Brain microvascular endothelial cell (primary cell): Measurements from ENCODE around the gene SLC43A2.
"Not testable (repeated sequence)": the region's sequence is repeated elsewhere in the genome, so short reads cannot be mapped to it uniquely, and the experiment has no call there.

ENCODE experiments used
- DNase-seq: peaks from one replicate; pipeline ENCODE4 v3.0.0-alpha.2; 2020
- H3K27ac ChIP-seq: fragments of 250-450 bp; sonication (Bioruptor Pico); 2 replicates; pipeline ENCODE4 v1.5.1; 2020; ENCODE audit warnings: mild to moderate bottlenecking, moderate library complexity
- H3K27me3 ChIP-seq: fragments of 250-450 bp; sonication (Bioruptor Pico); replicated peaks from 2 replicates; pipeline ENCODE4 v1.5.1; 2020; ENCODE audit warnings: mild to moderate bottlenecking
- H3K36me3 ChIP-seq: fragments of 250-450 bp; sonication (Bioruptor Pico); replicated peaks from 2 replicates; pipeline ENCODE4 v1.5.1; 2020; ENCODE audit warnings: mild to moderate bottlenecking
- H3K4me3 ChIP-seq: 2 replicates; pipeline ENCODE4 v1.5.1; 2011; ENCODE audit warnings: low read depth, mild to moderate bottlenecking, control low read depth, low read length, moderate library complexity
- in situ Hi-C: cut with HindIII; loops from 2 replicates; pipeline ENCODE4 v1.10.0; 2017; ENCODE audit warnings: low sequenced_read_pairs, low pct_ligation_motif_present
- TF ChIP-seq, protein P1 (sequence below): IDR thresholded peaks from 2 replicates; pipeline ENCODE4 v1.5.1; 2011; ENCODE audit warnings: low read depth, mild to moderate bottlenecking, moderate library complexity, low read length, control low read depth, inconsistent platforms; ENCODE audit errors: missing control alignments

Gene SLC43A2

DNA sequence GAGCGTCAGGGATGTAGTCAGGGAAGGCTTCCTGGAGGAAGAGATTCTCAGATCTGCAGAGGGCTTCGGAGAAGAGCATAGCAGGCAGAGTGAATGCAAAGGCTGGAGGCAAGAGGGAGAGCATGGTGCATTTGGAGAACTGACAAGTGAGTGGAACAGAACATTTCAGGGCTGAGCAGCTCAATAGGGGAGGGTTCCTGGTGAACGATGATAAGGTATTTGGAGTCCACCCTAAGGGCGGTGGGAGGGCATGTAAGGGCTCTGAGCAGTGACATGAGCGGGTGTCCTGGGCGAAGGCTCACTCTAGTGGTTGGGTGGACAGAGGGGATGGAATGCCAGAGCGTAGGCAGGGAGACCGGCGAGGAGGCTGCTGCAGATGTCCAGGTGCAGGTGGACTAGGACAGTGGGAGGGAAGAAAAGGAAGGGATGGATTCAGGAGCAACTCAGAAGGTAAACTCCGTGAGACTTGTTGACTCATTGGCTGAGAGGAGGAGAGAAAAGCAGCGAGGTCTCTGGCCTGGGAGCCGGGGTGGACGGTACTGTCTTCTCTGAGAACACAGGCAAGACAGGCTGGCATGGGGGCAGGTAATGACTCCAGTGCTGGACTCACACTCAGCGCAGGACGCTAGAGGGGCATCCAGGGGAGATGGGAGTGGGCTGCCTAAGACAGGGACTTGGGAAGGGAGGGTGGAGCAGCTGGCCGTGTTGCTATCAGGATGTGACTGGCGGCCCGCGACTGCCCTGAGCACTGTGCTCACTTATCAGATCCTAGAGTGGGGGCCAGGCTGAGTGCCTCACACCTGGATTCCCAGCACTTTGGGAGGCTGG lies 64.6 kb downstream of the SLC43A2 start:
- Histone ChIP-seq H3K4me3 (no peak overlapping the region), H3K36me3 (no peaks in the 10 kb centered on the region), H3K27me3 (no peaks in the 10 kb centered on the region), H3K27ac (no peak overlapping the region)
- in situ Hi-C loops, result no loop called here
- DNase-seq, result no peak
- TF ChIP-seq, protein P1, sequence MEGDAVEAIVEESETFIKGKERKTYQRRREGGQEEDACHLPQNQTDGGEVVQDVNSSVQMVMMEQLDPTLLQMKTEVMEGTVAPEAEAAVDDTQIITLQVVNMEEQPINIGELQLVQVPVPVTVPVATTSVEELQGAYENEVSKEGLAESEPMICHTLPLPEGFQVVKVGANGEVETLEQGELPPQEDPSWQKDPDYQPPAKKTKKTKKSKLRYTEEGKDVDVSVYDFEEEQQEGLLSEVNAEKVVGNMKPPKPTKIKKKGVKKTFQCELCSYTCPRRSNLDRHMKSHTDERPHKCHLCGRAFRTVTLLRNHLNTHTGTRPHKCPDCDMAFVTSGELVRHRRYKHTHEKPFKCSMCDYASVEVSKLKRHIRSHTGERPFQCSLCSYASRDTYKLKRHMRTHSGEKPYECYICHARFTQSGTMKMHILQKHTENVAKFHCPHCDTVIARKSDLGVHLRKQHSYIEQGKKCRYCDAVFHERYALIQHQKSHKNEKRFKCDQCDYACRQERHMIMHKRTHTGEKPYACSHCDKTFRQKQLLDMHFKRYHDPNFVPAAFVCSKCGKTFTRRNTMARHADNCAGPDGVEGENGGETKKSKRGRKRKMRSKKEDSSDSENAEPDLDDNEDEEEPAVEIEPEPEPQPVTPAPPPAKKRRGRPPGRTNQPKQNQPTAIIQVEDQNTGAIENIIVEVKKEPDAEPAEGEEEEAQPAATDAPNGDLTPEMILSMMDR, result no peak

DNA sequence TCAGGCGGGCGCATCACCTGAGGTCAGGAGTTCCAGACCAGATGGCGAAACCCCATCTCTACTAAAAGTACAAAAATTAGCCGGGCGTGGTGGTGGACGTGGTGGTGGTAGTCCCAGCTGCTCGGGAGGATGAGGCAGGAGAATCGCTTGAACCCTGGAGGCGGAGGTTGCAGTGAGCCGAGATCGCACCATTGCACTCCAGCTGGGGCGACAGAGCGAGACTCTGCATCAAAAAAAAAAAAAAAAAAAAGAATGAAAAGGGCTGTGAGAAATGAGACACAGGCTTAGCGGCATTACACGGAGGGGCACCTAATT lies 65.2 kb downstream of the SLC43A2 start:
- H3K27me3 ChIP-seq, H3K4me3 ChIP-seq, H3K27ac ChIP-seq, DNase-seq, H3K36me3 ChIP-seq, in situ Hi-C loops: not testable (repeated sequence)

DNA sequence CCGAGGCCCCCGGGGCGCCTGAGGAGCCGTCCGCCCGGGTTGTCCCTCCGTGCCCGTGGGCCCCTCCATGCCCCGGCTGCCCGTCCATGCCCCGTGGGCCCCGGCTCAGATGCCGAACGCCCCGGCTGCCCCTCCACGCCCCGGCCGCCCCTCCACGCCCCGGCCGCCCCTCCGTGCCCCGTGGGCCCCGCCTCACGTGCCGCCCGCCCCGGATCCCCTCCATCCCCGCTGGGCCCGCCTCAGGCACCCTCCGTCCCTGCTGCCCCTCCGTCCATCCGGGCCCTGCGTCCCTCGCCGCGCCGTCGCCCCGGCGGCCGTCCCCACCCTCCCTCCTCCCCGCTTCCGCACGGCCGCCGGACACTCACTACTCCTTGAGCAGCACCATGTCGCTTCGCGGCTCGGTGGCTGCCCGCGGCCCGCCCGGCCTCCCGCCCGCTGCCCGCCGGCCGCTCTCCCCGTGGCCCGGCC lies 66.4 kb downstream of the SLC43A2 start:
- H3K27me3 ChIP-seq, result no peaks in the 10 kb centered on the region
- no peaks in the 10 kb centered on the region for H3K36me3 ChIP-seq
- in situ Hi-C loops, result no loop called here
- TF ChIP-seq, protein P1, result no peak
- peak overlapping the region; percentile 55 for H3K27ac ChIP-seq
- DNase-seq, result no peak
- H3K4me3 ChIP-seq, result peak overlapping the region; percentile 69

DNA sequence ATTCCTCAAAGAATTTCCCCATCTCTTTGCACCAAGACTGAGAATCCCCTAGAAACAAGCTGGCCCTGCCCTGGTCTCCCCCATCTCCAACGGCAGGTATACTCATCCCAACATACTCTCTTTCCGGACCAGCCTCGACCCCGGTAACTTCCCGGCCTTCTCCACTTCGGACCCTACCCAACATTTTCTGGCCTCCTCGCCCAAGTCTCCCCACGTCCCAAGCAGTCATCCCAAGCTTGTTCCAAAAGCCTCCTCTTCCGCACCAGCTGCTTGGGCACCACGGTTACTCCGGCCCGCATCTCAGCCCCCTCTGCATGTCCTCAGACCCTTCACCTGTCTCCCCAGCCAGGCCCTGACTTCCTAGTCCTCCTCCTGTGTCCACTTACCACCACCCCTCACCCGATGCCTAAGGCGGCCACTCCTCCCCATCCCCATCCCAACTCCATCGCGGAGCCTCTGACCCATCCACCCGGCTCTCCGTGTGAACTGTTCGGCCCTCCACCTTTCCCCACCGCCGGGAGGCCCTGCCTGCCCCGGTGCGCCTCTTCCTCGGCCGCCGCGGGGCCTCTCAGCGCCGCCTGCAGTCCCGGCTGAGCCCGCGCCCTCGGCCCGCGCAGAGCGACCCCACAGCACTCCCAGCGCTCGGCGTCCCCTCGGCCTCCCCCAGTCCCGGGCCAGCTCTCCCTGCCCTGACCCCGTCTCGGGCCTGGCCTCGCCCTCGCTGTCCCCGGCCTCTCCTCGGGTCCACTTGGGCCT lies 67.0 kb downstream of the SLC43A2 start:
- TF ChIP-seq, protein P1, result peak; percentile 30
- DNase-seq, result no peak
- Histone ChIP-seq H3K36me3 (no peaks in the 10 kb centered on the region), H3K4me3 (peak overlapping the region; percentile 69), H3K27ac (peak overlapping the region; percentile 55), H3K27me3 (no peaks in the 10 kb centered on the region)
- in situ Hi-C loops, result no loop called here

DNA sequence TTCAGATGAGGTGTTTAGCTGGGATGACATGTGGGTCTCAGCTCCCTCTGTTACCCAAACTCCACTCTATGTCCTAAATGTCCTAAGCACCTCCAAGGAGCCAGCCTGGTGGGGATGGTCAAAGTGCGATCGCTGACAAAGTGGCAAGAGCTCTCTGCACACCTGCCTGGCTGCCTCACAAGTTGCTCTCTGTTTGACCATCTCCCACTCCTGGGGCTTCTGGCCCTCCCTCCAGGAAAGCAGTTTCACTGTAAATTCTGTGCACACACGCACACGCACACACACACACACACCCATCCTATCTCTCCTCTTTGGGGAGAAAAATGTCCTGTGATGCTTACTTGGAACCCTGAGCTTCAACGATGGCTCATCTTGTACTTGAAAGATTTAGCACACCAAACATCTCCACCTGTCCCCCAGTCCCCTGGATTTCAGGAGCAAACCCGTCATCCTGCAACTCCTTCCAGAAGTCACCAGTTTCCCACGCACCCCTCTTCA lies 67.7 kb downstream of the SLC43A2 start:
- TF ChIP-seq, protein P1, result no peak
- H3K27me3 ChIP-seq, result no peaks in the 10 kb centered on the region
- no peak overlapping the region for H3K27ac ChIP-seq
- no peak for DNase-seq
- peak overlapping the region; percentile 69 for H3K4me3 ChIP-seq
- no peaks in the 10 kb centered on the region for H3K36me3 ChIP-seq
- in situ Hi-C loops, result no loop called here

DNA sequence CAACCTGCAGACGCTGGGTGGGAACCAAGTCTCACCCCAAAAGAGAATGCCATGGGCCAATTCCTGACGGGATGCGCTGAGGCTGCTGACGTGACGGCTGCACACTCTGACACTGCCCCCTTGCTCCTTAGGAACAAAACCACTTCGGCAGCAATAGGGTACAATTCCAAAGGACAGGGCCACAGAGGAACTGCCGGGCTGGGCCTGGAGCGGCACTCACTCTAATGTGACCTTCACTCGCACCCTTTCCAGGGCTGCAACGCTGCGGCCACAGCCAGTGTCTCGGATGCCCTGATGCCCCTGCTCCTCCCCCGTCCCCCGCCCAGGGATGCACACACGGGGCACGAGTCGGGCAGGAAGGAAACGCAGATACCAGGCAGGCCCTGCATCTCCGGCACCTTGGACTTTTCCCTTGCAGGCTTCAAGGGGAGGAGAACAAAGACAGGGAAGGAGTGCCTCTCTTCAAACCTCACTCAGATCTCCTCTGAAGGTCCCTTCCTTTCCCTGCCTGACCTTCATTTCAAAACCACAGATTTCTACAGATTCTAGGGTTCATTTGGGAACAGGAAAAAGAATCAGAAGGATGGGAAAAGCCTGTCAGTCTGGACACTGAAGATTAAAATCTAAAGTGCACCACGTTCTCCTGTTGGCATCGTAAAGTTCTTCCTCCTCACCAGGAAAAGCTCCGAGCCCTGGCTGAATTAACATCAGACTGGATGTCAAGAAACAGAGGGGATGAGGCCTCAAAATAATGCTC lies 68.4 kb downstream of the SLC43A2 start:
- Histone ChIP-seq H3K4me3 (no peak overlapping the region), H3K36me3 (peaks cover 2% of the 10 kb centered on the region), H3K27me3 (no peaks in the 10 kb centered on the region), H3K27ac (no peak overlapping the region)
- TF ChIP-seq, protein P1, result no peak
- no peak for DNase-seq
- in situ Hi-C loops, result no loop called here
